ENCODE data around the gene APP. TPM values are rescaled to one million over a fixed set of nuclear protein-coding genes. Genes with fewer than 3 reads are reported as not detected.

Gene APP
- total and polyA plus RNA-seq, 2 of the 13 experiments (the other 11 are each of a cell fraction or from before 2014, with no cell fraction given) = 70.6 to 262 TPM

GRCh38 chr21:26116456-26117011 lies 54.0 kb downstream of the APP start:
- in situ Hi-C loops (cut with HindIII; ENCODE audit: extremely low pct_ligation_motif_present, low pct_unique_long_range_greater_than_20kb) = no loop called here
- BruUV-seq (replicated peaks) = no TSS peak
- no peak for ATAC-seq
- no peak overlapping the region for H2AFZ ChIP-seq (ENCODE audit: low read length)
- no peaks in the 10 kb centered on the region for H3K27me3 ChIP-seq (ENCODE audit: control insufficient read depth in 1 of 2, insufficient read depth in 2 of 2, low read length in 2 of 2)
- peak; percentile 23 for DNase-seq (ENCODE audit: low spot score)
- H3K4me2 ChIP-seq (ENCODE audit: low read depth, low read length) = no peak overlapping the region
- H3K79me2 ChIP-seq (ENCODE audit: insufficient read depth, low read length) = peaks cover 7% of the 10 kb centered on the region
- no peak overlapping the region for H3K9ac ChIP-seq (ENCODE audit: insufficient read depth, low read depth, low read length)
- no peaks in the 10 kb centered on the region for H3K9me3 ChIP-seq (ENCODE audit: low read length)
- peaks cover 7% of the 10 kb centered on the region for H4K20me1 ChIP-seq (ENCODE audit: insufficient read depth, low read length)
- 36% methylated on average over 5 of the region's 5 CpGs for WGBS (ENCODE audit: low lambda C conversion rate)
- intact Hi-C loops (cut with micrococcal nuclease; ENCODE audit: unreplicated experiment) = no loop called here
- POLR2A ChIA-PET = no interaction called here
- no peak overlapping the region for H3K4me3 ChIP-seq (replicated peaks in 1 of 3; ENCODE audit: insufficient read depth in 1 of 3, low read depth in 2 of 3, low read length in 3 of 3)
- no peak overlapping the region for H3K27ac ChIP-seq (ENCODE audit: extremely low read length, insufficient read depth, low read length)
- no peak for FAIRE-seq
- TF ChIP-seq ZSCAN21 (CRISPR knock-in tag; IDR thresholded peaks at IDR 0.05; ENCODE audit: borderline replicate concordance) (no peak), ZKSCAN1 (IDR thresholded peaks at IDR 0.05; ENCODE audit: low read length) (no peak), YEATS2 (CRISPR knock-in tag; IDR thresholded peaks at IDR 0.05; ENCODE audit: borderline replicate concordance) (no peak), ZNF577 (CRISPR knock-in tag; IDR thresholded peaks at IDR 0.05; ENCODE audit: borderline replicate concordance, low read depth) (no peak), SIN3A (IDR thresholded peaks at IDR 0.05; ENCODE audit: borderline replicate concordance, low read depth, low read length) (no peak), MAFF (IDR thresholded peaks at IDR 0.05; ENCODE audit: low read depth, low read length) (no peak), RBM39 (IDR thresholded peaks at IDR 0.05; ENCODE audit: low read depth, low read length, poor library complexity, severe bottlenecking) (no peak), HOXA7 (CRISPR knock-in tag; IDR thresholded peaks at IDR 0.05) (no peak), FOXP4 (CRISPR knock-in tag; IDR thresholded peaks at IDR 0.05) (no peak), ARID3A (IDR thresholded peaks at IDR 0.05; ENCODE audit: low read depth, low read length) (no peak), ZNF496 (CRISPR knock-in tag; IDR thresholded peaks at IDR 0.05; ENCODE audit: insufficient replicate concordance) (no peak)
- peaks cover 17% of the 10 kb centered on the region for H3K4me1 ChIP-seq (ENCODE audit: insufficient read depth, low read length)
- CTCF ChIA-PET (ENCODE audit: low intra/inter-chr PET ratio, low total read pairs) = no interaction called here
- peaks cover 0 to 1% of the 10 kb centered on the region in 2 experiments; a peak in 2 of 5 replicates for H3K36me3 ChIP-seq (replicated peaks in 1 of 2; ENCODE audit: control insufficient read depth in 1 of 2, insufficient read depth in 2 of 2, low read length in 2 of 2)

Measured in HepG2 (cell line).